Measurements from ENCODE around the gene ABCD1. TPM values are rescaled to one million over a fixed set of nuclear protein-coding genes. Genes with fewer than 3 reads are reported as not detected.

Gene ABCD1
- total RNA-seq, 1 donor from 2014 or later: 0.79 TPM

GRCh38 chrX:153769158-153769864 is 44.7 kb downstream of the ABCD1 start:
- Histone ChIP-seq H3K9ac (no peak overlapping the region), H3K27me3 (no peaks in the 10 kb centered on the region), H3K36me3 (no peaks in the 10 kb centered on the region), H3K9me3 (ENCODE audit: low read depth) (no peaks in the 10 kb centered on the region), H2AFZ (replicated peaks) (no peak overlapping the region), H3K4me3 (no peak overlapping the region), H3K4me2 (no peak overlapping the region), H3K79me2 (ENCODE audit: low read depth) (no peaks in the 10 kb centered on the region), H4K20me1 (ENCODE audit: low read depth) (no peaks in the 10 kb centered on the region), H3F3A (ENCODE audit: low read depth) (no peaks in the 10 kb centered on the region), H3K27ac (no peak overlapping the region), H3K4me1 (no peaks in the 10 kb centered on the region)
- H3K4me3 Mint-ChIP-seq: no peak overlapping the region
- TF ChIP-seq EZH2 (IDR thresholded peaks at IDR 0.05) (no peak), EZH2phosphoT487 (IDR thresholded peaks at IDR 0.05) (no peak)
- TF ChIP-seq, protein P1, sequence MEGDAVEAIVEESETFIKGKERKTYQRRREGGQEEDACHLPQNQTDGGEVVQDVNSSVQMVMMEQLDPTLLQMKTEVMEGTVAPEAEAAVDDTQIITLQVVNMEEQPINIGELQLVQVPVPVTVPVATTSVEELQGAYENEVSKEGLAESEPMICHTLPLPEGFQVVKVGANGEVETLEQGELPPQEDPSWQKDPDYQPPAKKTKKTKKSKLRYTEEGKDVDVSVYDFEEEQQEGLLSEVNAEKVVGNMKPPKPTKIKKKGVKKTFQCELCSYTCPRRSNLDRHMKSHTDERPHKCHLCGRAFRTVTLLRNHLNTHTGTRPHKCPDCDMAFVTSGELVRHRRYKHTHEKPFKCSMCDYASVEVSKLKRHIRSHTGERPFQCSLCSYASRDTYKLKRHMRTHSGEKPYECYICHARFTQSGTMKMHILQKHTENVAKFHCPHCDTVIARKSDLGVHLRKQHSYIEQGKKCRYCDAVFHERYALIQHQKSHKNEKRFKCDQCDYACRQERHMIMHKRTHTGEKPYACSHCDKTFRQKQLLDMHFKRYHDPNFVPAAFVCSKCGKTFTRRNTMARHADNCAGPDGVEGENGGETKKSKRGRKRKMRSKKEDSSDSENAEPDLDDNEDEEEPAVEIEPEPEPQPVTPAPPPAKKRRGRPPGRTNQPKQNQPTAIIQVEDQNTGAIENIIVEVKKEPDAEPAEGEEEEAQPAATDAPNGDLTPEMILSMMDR (IDR thresholded peaks at IDR 0.05): no peak
- H3K4me1 Mint-ChIP-seq: peaks cover 9% of the 10 kb centered on the region
- peaks cover 4% of the 10 kb centered on the region for H3K9me3 Mint-ChIP-seq
- H3K36me3 Mint-ChIP-seq: no peaks in the 10 kb centered on the region
- no peak overlapping the region for H3K27ac Mint-ChIP-seq
- no peak for DNase-seq (ENCODE audit: low spot score)
- H3K27me3 Mint-ChIP-seq (ENCODE audit: insufficient read depth, low read depth): no peaks in the 10 kb centered on the region

DNA sequence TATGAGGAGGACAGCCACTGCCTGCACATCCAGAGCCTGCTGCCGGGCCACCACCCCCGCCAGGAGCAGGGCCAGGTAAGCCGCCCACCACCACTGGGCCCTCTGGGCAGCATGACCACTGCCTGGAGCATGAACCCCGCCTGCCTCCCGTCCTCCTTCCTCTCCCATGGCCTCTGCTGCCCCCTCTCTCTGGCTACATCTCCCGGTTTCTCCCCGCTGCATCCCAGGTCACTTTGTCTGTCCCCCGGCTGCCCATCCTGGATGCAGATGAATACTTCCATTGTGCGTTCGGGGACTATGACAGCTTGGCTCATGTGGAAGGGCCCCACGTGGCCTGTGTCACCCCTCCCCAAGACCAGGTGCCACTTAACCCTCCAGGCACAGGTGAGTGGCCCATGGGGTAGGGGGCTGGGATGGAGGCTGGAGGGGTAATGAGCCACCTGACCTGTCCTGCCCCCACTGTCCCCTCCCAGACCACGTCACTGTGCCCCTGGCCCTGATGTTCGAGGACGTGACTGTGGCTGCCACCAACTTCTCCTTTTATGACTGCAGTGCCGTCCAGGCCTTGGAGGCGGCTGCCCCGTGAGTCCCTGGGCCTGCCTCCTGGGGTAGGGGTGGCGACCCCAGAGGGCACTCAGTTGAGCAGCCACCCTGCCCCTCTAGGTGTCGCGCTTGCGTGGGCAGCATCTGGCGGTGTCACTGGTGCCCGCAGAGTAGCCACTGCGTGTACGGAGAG is 45.4 kb downstream of the ABCD1 start:
- Mint-ChIP-seq H3K27ac (no peak overlapping the region), H3K27me3 (ENCODE audit: insufficient read depth, low read depth) (no peaks in the 10 kb centered on the region), H3K9me3 (peaks cover 4% of the 10 kb centered on the region), H3K4me1 (peaks cover 9% of the 10 kb centered on the region), H3K36me3 (no peaks in the 10 kb centered on the region), H3K4me3 (no peak overlapping the region)
- Histone ChIP-seq H3K9ac (no peak overlapping the region), H4K20me1 (ENCODE audit: low read depth) (no peaks in the 10 kb centered on the region), H3K27me3 (no peaks in the 10 kb centered on the region), H3K4me3 (no peak overlapping the region), H3K79me2 (ENCODE audit: low read depth) (no peaks in the 10 kb centered on the region), H3K36me3 (no peaks in the 10 kb centered on the region), H3F3A (ENCODE audit: low read depth) (no peaks in the 10 kb centered on the region), H2AFZ (replicated peaks) (no peak overlapping the region), H3K4me1 (no peaks in the 10 kb centered on the region), H3K9me3 (ENCODE audit: low read depth) (no peaks in the 10 kb centered on the region), H3K4me2 (no peak overlapping the region), H3K27ac (no peak overlapping the region)
- no peak for DNase-seq (ENCODE audit: low spot score)
- TF ChIP-seq EZH2phosphoT487 (IDR thresholded peaks at IDR 0.05): no peak

- H3K4me1 Mint-ChIP-seq: peaks cover 6% of the 10 kb centered on the region
- DNase-seq (ENCODE audit: low spot score): no peak
These were observed 46.2 kb downstream of the ABCD1 start for GRCh38 chrX:153770601-153771414.

More at GRCh38 chrX:153770601-153771414, 46.2 kb downstream of the ABCD1 start:
- H3K36me3 Mint-ChIP-seq: no peaks in the 10 kb centered on the region
- Histone ChIP-seq H3K9ac (no peak overlapping the region), H3K4me3 (no peak overlapping the region), H3K36me3 (no peaks in the 10 kb centered on the region), H3K4me2 (no peak overlapping the region), H3K79me2 (ENCODE audit: low read depth) (no peaks in the 10 kb centered on the region), H3F3A (ENCODE audit: low read depth) (no peaks in the 10 kb centered on the region), H3K27ac (no peak overlapping the region), H3K9me3 (ENCODE audit: low read depth) (no peaks in the 10 kb centered on the region), H2AFZ (replicated peaks) (no peak overlapping the region), H4K20me1 (ENCODE audit: low read depth) (no peaks in the 10 kb centered on the region), H3K4me1 (no peaks in the 10 kb centered on the region), H3K27me3 (no peaks in the 10 kb centered on the region)
- no peaks in the 10 kb centered on the region for H3K27me3 Mint-ChIP-seq (ENCODE audit: insufficient read depth, low read depth)
- H3K27ac Mint-ChIP-seq: no peak overlapping the region
- no peak overlapping the region for H3K4me3 Mint-ChIP-seq
- no peak for TF ChIP-seq EZH2 (IDR thresholded peaks at IDR 0.05)
- TF ChIP-seq, protein P1 (IDR thresholded peaks at IDR 0.05): no peak
- TF ChIP-seq EZH2phosphoT487 (IDR thresholded peaks at IDR 0.05): no peak
- peaks cover 4% of the 10 kb centered on the region for H3K9me3 Mint-ChIP-seq

Measured in neural progenitor cell (in vitro differentiated cells).